D721Med (cell line): ENCODE measurements around the gene PARD6G.

Experiments
- DNase-seq: peaks from one replicate; pipeline ENCODE4 v3.0.0; 2011; ENCODE audit warnings: low spot score; ENCODE audit not compliant: insufficient read length
- FAIRE-seq: peaks from 2 replicates; lab custom pipeline; 2011; peaks lifted over from hg19 to GRCh38; lab: Jason Lieb, UNC
- CTCF ChIP-seq: IDR thresholded peaks from 2 replicates; pipeline ENCODE4 v1.5.1; 2012; ENCODE audit warnings: mild to moderate bottlenecking, control low read depth; ENCODE audit not compliant: insufficient read depth; ENCODE audit errors: missing control alignments

Gene PARD6G

GRCh38 chr18:80208620-80209019, 38.7 kb downstream of the PARD6G start:
- no peak for TF ChIP-seq CTCF
- FAIRE-seq (no peak), DNase-seq (no peak)

- FAIRE-seq (no peak), DNase-seq (no peak)
- no peak for TF ChIP-seq CTCF
Observed at GRCh38 chr18:80205294-80205693, 42.0 kb downstream of the PARD6G start.

GRCh38 chr18:80204142-80204541, 43.2 kb downstream of the PARD6G start:
- TF ChIP-seq CTCF: no peak
- DNase-seq (no peak), FAIRE-seq (peak; percentile 38)

- DNase-seq: no peak
- FAIRE-seq: peak; percentile 87
- no peak for TF ChIP-seq CTCF
Observed at GRCh38 chr18:80203249-80203648, 44.1 kb downstream of the PARD6G start.

GRCh38 chr18:80202264-80202998, 44.9 kb downstream of the PARD6G start:
- FAIRE-seq: no peak
- TF ChIP-seq CTCF: no peak

GRCh38 chr18:80201739-80202138, 45.6 kb downstream of the PARD6G start:
- no peak for TF ChIP-seq CTCF
- DNase-seq: no peak
- FAIRE-seq: no peak

More at GRCh38 chr18:80202264-80202998, 44.9 kb downstream of the PARD6G start:
- no peak for DNase-seq

GRCh38 chr18:80200932-80201672, 46.2 kb downstream of the PARD6G start:
- DNase-seq: no peak
- FAIRE-seq: no peak
- TF ChIP-seq CTCF: no peak
